ENCODE data around the gene FGFBP2.
"Not testable (repeated sequence)": the region's sequence is repeated elsewhere in the genome, so short reads cannot be mapped to it uniquely, and the experiment has no call there.

Gene FGFBP2

DNA sequence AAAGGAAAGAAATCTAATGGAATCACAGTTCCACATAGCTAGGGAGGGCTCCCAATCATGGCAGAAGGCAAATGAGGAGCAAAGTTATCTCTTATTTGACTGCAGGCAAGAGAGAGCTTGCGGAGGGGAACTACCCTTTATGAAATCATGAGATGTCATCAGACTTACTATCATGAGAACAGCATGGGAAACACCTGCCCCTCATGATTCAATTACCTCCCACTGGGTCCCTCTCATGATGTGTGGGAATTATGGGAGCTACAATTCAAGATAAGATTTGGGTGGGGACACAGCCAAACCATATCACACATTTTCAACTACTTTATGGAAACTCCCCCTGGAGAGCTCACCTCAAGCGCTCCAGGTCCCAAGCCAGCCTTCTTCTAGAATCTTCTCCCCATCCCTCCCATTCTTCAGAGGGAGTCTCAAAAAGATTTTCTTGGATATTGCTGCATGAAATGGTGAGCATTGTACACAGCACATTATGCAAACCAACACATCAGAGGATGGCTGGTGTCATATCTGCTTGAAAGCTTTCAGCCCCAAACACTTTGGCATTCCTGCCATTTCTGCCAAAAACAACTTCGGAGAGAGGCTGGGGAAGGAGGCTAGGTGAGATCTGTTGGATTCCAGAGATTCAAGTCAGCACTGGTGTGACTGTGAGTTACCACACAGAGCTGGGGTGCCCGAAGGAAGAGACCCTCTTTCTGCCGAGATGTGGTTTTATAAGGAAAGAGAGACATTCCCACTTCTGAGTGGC, 31.3 kb downstream of the FGFBP2 start:
- DNase-seq (ENCODE audit: low read depth in 4 of 4, low spot score in 1 of 4), result no peak

DNA sequence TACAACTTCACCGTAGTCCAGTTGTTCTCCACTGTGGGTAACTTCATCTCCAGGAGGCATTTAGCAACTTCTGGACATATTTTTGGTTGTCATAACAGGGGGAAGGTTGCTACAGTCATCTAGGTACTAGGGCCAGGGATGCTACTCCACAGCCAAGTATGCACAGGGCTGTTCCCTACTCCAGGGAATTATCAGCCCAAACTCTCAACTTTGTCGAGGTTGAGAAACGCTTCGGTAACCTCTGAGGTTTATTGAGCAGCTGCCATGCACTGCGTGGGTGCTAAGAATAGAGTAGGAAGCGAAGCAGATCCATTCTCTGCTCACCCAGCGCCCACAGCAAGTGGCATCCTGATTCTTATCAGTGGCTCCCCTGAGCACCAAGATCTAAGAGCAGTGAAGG, 32.7 kb downstream of the FGFBP2 start:
- DNase-seq (ENCODE audit: low read depth in 4 of 4, low spot score in 1 of 4), result no peak

DNA sequence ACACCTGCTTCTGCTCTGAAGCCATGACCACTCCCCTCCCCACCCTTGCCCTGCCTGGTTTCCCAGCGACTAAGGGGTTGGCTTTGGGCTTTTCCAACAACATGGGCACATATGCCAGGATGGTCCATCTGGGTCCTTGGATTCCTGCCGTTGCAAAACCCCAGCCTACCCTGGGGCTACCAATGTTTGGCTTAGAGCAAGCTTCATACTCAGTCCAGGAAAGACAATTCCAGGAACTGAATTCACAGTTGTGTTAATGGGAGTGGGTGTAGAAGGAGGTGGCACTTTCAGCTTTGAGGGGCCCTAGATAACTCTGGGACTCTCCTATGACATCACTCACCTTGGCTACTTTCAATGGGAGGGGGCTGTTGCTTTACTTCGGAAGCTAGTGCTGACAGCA, 33.4 kb downstream of the FGFBP2 start:
- DNase-seq (ENCODE audit: low read depth in 4 of 4, low spot score in 1 of 4), result no peak

DNA sequence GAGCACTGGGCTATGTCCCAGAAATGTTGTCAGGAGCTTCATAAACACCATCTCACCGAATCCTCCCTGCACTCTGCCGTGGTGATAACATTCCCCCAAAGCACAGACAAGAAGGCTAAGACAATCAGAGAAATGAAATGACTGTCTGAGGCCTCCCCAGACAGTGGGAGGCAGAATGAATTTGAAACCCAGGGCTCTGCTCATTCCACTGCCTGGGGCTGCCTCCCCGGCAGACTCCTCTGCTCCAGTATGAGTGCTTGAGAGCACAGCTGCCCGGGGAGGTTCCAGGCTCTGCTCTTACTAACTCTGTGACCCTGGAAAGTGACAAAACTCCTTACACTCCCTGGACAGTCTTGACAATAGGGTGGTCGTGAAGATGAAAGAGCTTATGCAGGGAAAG, 34.1 kb downstream of the FGFBP2 start:
- DNase-seq (ENCODE audit: low read depth in 4 of 4, low spot score in 1 of 4), result no peak

DNA sequence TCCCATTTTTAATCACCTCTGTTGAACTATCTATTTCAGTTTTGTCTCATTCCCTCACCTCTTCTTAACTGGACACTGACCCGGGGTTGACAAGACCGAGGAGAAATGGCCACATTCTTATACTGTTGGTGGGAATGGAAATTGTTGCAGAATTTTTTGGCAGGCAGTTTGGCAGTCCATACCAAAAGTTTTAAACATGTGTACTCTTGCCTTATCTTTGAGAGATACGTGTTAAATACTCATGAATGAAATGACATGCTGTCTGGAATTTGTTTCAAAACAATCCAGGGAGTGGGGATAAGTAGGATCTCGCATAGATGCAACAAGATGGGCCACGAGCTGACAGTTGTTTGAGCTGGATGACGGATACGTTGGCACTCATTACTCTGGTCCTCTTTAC, 36.5 kb downstream of the FGFBP2 start:
- no peak for DNase-seq (ENCODE audit: low read depth in 4 of 4, low spot score in 1 of 4)

DNA sequence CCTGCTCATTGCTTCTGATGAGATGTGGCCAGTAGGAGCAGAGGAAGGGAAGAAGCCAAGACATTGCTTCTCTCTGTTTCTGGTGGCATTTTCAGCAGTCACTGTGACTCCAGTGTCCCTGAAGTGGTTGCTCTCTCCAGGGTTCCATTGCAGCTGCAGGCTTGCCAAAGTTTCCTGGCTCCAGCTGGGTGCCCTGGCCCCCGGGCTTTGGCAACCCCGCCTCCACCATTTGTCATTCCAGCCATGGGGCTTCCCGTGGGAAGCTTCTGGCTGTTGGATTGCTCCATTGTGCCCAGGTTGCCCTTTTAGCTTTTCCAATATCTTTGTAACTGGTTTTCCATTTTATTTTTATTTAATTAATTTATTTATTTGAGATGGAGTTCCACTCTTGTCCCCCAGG, 37.1 kb downstream of the FGFBP2 start:
- no peak for DNase-seq (ENCODE audit: low read depth in 4 of 4, low spot score in 1 of 4)

DNA sequence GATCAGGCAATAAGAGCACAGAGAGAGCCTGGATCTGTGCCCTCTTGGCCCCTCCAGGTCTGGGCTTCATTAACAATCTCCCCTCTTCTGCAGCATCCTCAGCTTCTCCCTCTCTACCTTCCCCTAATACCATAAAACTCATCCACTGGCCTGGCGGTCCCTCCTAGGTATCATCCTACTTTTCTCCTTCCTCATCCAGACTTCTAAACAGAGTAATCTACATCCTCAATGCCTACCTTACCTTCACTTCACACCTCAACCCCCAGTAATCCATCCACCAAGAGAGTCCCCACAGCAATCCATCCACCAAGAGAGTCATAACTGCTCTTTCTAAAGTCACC, 41.4 kb downstream of the FGFBP2 start:
- DNase-seq (ENCODE audit: low read depth in 4 of 4, low spot score in 1 of 4), result no peak

DNA sequence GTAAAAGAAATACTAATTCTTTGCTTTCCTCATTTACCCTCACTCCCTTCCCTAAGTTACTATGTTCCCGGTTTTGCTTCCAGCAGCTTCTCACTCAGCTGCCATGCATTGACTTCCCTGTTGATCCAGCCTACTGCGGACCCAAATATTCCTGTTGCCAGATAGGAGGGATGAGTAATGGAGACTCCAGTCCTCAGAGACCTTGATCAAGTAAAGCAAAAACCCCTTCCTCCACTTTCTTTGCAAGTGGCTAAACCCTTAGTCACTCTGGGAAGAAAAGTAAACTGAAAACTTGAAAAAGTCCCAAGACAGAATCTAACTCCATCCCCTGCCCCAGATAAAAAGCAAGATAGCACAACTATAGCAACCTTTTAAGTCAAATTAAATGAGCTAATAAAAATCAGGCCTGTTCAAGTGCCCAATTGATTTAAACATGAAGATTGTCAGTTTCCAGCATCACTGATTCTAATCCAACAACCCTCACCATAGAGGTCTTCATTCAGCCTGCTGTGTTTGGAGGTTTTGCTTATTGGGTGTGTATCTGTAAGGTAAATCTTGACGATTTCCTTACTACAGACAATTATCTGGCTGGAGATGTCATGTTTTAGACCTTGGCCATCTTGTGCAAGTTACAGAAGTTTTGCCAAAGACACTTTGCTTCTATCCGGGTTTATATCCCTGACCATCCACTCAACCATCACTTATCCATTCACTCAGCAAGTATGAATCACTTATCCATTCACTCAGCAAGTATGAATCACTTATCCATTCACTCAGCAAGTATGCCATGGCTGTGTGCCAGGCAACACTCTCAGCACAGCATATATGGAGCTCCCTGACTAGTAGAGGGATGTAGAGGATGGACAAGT, 42.0 kb downstream of the FGFBP2 start:
- no peak for DNase-seq (ENCODE audit: low read depth in 4 of 4, low spot score in 1 of 4)

DNA sequence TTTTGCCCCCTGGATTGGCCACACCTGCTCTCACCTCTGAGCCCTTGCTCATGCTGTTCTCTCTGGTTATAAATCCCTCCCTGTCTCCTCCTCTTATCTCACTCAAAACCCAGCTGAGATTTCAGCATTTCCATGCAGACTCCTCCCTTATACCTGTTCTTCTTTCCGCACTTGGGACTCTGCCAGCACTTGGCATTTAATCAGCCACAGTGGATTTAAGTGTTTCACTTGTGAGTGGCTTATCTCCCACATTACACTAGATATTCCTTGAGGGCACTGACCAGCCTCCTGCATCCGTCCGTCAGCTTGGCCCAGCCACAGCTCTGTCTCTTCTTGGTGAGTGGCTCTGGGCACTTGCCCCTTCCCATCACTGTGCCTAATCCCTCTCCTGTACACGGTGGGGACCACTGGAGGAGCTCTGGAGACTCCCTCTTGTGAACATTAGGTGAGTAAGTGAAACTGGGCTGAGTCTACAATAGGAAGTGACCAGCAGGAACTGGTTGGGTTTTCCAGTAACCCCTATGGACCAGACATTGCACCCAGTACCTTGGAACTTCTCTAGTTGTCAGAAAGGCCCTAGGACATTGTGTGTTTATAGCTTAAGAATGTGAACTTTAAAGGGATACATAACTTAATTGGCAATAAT, 44.4 kb downstream of the FGFBP2 start:
- DNase-seq (ENCODE audit: low read depth in 4 of 4, low spot score in 1 of 4), result no peak

DNA sequence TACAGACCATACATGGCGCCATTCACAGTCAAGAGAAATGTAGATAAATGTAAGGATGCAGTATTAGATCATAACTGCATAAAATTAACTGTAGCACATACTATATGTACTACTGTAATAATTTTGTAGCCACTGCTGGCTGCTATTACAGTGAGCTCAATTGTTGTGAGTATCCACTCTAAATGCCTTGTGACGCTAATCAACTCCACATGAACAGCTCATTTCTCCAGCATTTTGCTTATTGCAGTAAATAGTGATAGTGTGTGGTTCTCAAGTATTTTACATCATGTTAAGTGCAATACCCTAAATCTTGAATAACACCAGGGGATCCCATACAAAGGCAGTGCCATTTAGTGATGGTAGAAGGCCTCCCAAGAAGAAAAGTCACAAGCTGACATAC, 45.7 kb downstream of the FGFBP2 start:
- no peak for DNase-seq (ENCODE audit: low read depth in 4 of 4, low spot score in 1 of 4)

DNA sequence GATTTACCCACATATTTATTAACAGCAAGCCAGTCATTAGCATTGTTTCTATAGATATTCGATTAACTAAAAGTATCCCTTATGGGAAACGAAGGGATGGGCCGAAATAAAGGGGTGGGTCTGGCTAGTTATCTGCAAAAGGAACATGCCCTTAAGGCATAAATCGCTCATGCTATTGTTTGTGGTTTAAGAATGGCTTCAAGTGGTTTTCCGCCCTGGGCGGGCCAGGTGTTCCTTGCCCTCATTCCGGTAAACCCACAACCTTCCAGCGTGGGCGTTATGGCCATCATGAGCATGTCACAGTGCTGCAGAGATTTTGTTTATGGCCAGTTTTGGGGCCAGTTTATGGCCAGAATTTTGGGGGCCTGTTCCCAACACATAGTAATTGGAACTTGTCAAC, 46.6 kb downstream of the FGFBP2 start:
- not testable (repeated sequence) for DNase-seq (ENCODE audit: low read depth in 4 of 4, low spot score in 1 of 4)

DNA sequence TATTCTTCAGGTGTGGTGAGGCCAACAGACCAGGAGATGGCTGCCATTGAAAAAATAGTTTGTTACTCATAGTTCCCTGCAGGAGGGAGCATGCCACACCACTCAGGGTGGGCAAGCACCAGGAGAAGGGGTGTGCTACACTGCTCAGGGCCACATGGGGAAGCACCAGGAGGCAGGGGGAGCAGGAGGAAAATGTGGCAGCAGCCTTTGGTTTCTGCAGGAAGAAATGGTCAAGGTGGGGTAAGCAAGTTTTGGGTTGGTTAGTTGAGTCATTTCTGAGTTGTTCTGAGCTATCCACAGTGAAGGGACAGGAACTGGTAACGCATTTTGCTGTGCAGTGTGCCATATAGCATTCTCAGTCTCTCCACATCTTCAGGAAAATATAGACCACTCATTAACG, 48.2 kb downstream of the FGFBP2 start:
- DNase-seq (ENCODE audit: low read depth in 4 of 4, low spot score in 1 of 4), result no peak

DNA sequence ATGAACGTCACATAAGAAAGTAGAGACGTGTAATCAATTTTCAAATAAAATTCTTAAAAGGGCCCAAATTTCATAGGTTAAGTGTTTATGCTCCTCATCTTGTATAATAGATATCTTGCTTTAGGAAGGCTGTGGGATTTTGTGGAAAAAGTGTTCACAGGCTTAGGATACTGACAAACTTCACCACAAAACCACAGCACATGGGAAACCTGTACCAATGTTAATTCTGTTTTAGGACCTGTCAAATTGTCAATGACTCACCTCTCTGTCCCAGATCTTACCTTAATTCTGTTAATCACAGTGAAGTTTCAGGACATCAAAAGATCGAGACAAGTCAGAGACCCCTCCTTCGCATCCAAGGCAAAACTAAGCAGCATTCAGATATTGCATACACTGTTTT, 48.7 kb downstream of the FGFBP2 start:
- no peak for DNase-seq (ENCODE audit: low read depth in 4 of 4, low spot score in 1 of 4)

DNA sequence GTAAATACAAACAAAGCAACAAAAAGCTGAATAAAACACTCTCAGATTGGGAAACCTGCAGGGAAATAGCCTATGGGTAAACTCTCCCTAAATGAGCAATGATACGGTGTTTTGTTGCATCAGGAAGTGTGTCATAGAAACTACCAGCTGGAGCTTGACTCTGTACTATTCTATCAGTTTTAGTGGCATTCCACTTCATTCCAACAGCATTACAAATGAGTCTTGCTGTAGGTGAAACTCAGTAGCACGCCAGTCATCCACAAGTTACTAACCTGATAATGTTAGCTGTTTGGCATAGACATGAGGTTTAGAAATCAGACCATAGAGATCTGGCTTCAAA, 49.4 kb downstream of the FGFBP2 start:
- DNase-seq (ENCODE audit: low read depth in 4 of 4, low spot score in 1 of 4), result no peak

DNA sequence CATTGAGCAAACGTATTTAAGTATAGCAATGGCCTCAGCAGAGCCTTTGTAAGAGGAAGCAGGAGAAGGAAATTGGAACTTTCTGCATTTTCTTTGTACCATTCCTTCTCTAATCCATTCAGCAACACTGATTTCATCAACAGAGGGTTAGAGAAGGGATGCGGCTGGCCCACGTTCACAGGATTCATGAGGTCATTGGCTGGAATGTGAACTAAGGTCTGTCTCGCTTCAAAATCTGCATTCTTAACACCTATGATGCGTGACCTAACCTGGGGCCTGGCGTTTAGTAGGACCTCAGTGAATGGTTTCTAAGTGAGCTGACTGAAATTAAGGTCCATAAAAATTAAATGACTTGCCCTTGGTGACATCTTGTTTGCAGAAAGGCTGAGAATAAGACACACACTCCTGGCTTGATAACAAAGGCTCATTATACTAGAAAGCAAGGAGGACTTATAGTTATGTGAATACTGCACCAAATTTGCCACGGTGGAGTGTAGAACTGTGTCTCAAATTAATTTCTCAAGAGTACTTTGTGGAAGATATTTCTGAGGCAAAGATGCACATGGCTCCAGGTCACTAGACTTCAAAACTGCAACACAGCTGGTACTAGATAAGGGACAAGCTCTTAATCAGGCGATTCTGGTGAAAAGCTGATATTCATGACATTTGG, 49.9 kb downstream of the FGFBP2 start:
- no peak for DNase-seq (ENCODE audit: low read depth in 4 of 4, low spot score in 1 of 4)

DNA sequence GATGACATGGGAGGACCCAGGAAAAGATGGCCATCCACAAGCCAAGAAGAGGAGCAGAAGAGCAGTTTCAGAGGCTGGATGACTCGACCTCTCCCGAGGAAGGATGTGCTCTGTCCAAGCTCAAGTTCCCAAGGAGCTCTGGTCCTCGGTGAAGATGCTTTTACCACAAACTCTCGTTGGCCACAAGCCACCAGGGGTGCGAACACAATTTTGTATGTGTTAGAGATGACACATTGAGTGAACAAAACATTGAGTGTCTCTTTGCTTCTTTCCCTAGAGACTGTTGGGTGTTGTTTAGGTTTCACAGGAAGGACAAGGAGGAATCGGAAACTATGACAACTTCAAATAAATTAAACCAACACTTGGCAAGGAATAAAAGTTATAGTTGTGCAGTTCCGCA, 50.7 kb downstream of the FGFBP2 start:
- no peak for DNase-seq (ENCODE audit: low read depth in 4 of 4, low spot score in 1 of 4)
